PC-3 (cell line): ENCODE data around the gene RNH1. TPM values are rescaled to one million over a fixed set of nuclear protein-coding genes. Genes with fewer than 3 reads are reported as not detected.

Experiments used
- ATAC-seq: fragments of 200-7000 bp; cut with Tn5 transposase; 2 replicates; pipeline ENCODE4 v1.9.1; 2020; ENCODE audit warnings: mild to moderate bottlenecking, moderate library complexity
- BruUV-seq: library from RNA; stranded (reverse); fragments of 400-500 nt; replicated peaks from 2 replicates; lab custom pipeline; 2021; lab: Mats Ljungman, UMichigan
- CTCF ChIA-PET: fragments of 300-600 bp; sonication (Branson Sonifier 250); formaldehyde crosslinking; loops from one replicate; lab custom pipeline; 2022; ENCODE audit warnings: antibody characterized with exemption; lab: Charles Lee
- POLR2A ChIA-PET: fragments of 300-600 bp; sonication (Branson Sonifier 250); formaldehyde crosslinking; loops from one replicate; lab custom pipeline; 2022; ENCODE audit warnings: antibody characterized with exemption; ENCODE audit not compliant: unreplicated experiment; lab: Charles Lee
- DNase-seq: peaks from one replicate; pipeline ENCODE4 v3.0.0-alpha.2; 2015
- H2AFZ ChIP-seq: fragments of 300-600 bp; sonication (generic); 2 replicates; pipeline ENCODE4 v1.6.0; 2016; ENCODE audit warnings: antibody characterized with exemption, low read length
- H3F3A ChIP-seq: fragments of 300-600 bp; sonication (generic); one replicate; pipeline ENCODE4 v1.6.0; 2017; ENCODE audit warnings: antibody characterized with exemption, low read length, control low read depth, mild to moderate bottlenecking; ENCODE audit not compliant: unreplicated experiment
- H3K27ac ChIP-seq: fragments of 300-600 bp; sonication (generic); 2 replicates; pipeline ENCODE4 v1.5.1; 2016; ENCODE audit warnings: mild to moderate bottlenecking, low read length
- H3K27me3 ChIP-seq: fragments of 300-600 bp; sonication (generic); 2 replicates; pipeline ENCODE4 v1.6.1; 2016; ENCODE audit warnings: low read length, mixed read lengths
- H3K36me3 ChIP-seq: fragments of 300-600 bp; sonication (generic); 2 replicates; pipeline ENCODE4 v1.6.1; 2016; ENCODE audit warnings: low read depth, mixed run types, low read length, mixed read lengths
- H3K4me1 ChIP-seq: fragments of 300-600 bp; sonication (generic); 2 replicates; pipeline ENCODE4 v1.5.1; 2016; ENCODE audit warnings: low read length; ENCODE audit not compliant: insufficient read depth
- H3K4me2 ChIP-seq: fragments of 300-600 bp; sonication (generic); 2 replicates; pipeline ENCODE4 v1.6.0; 2016; ENCODE audit warnings: low read length
- H3K4me3 ChIP-seq: fragments of 300-600 bp; sonication (generic); 2 replicates; pipeline ENCODE4 v1.5.1; 2016; ENCODE audit warnings: mild to moderate bottlenecking, low read length, mixed read lengths
- H3K79me2 ChIP-seq: fragments of 300-600 bp; sonication (generic); 2 replicates; pipeline ENCODE4 v1.6.1; 2017; ENCODE audit warnings: low read length, mixed read lengths
- H3K9ac ChIP-seq: fragments of 300-600 bp; sonication (generic); 2 replicates; pipeline ENCODE4 v1.6.0; 2016; ENCODE audit warnings: mild to moderate bottlenecking, low read length
- H3K9me2 ChIP-seq: fragments of 300-600 bp; sonication (generic); replicated peaks from 2 replicates; pipeline ENCODE4 v1.6.1; 2016; ENCODE audit warnings: mixed run types, low read length, mixed read lengths
- H3K9me3 ChIP-seq: fragments of 300-600 bp; sonication (generic); 2 replicates; pipeline ENCODE4 v1.6.1; 2016; ENCODE audit warnings: low read length, mixed read lengths
- H4K20me1 ChIP-seq: fragments of 300-600 bp; sonication (generic); 2 replicates; pipeline ENCODE4 v1.6.1; 2016; ENCODE audit warnings: low read length, mixed read lengths
- CTCF ChIP-seq: fragments of 300-600 bp; sonication (generic); conservative IDR thresholded peaks from 2 replicates; pipeline ENCODE4 v1.5.1; 2017; ENCODE audit warnings: antibody characterized with exemption, low read depth, mild to moderate bottlenecking, low read length
- EZH2 ChIP-seq: fragments of 300-600 bp; sonication (generic); IDR thresholded peaks from one replicate; pipeline ENCODE4 v1.6.1; 2017; ENCODE audit warnings: antibody characterized with exemption, mild to moderate bottlenecking, low read length; ENCODE audit not compliant: unreplicated experiment
- EZH2phosphoT487 ChIP-seq: fragments of 300-600 bp; sonication (generic); IDR thresholded peaks from 2 replicates; pipeline ENCODE4 v1.6.1; 2018; ENCODE audit warnings: mild to moderate bottlenecking, antibody characterized with exemption, low read length, borderline replicate concordance
- intact Hi-C: fragments of 100-400 bp; cut with micrococcal nuclease; formaldehyde crosslinking; loops from 2 replicates; pipeline ENCODE4 v1.9.0; 2023
- total RNA-seq: library from RNA; depleted of rRNA; stranded (reverse); fragments of >200 nt; gene quantifications from 2 replicates; pipeline ENCODE4 v1.2.3, GENCODE V29; 2014

The RNH1 gene
- total RNA-seq, 1 experiment from 2014 or later: 258 TPM

GRCh38 chr11:472272-472671 is 34.8 kb downstream of the RNH1 start:
- no peak overlapping the region for H3K4me2 ChIP-seq
- no peak overlapping the region for H2AFZ ChIP-seq
- 0 out of 2 replicates have a peak, but pooled peaks cover 4% of the 10 kb centered on the region for H3K79me2 ChIP-seq
- no peak overlapping the region for H3K4me3 ChIP-seq
- ChIA-PET CTCF (no interaction called here), POLR2A (no interaction called here)
- H3K27me3 ChIP-seq: no peaks in the 10 kb centered on the region
- DNase-seq: no peak
- ATAC-seq: no peak
- no peak overlapping the region for H3K9ac ChIP-seq
- no peaks in the 10 kb centered on the region for H4K20me1 ChIP-seq
- TF ChIP-seq CTCF (no peak), EZH2 (no peak), EZH2phosphoT487 (no peak)
- H3K36me3 ChIP-seq: no peaks in the 10 kb centered on the region
- no peaks in the 10 kb centered on the region for H3K9me2 ChIP-seq
- peaks cover 7% of the 10 kb centered on the region; the same call in 1 of the 2 replicates for H3K4me1 ChIP-seq
- H3K27ac ChIP-seq: no peak overlapping the region
- no TSS peak for BruUV-seq
- intact Hi-C loops: no loop called here
- no peaks in the 10 kb centered on the region for H3F3A ChIP-seq
- H3K9me3 ChIP-seq: no peaks in the 10 kb centered on the region

- Histone ChIP-seq H3K36me3 (no peaks in the 10 kb centered on the region), H3K9ac (no peak overlapping the region)
- TF ChIP-seq CTCF (no peak), EZH2phosphoT487 (no peak), EZH2 (no peak)
These were observed 35.4 kb downstream of the RNH1 start for GRCh38 chr11:471468-472145.

More at GRCh38 chr11:471468-472145, 35.4 kb downstream of the RNH1 start:
- DNase-seq (no peak), ATAC-seq (no peak)
- H3K9me3 ChIP-seq: no peaks in the 10 kb centered on the region
- CTCF ChIA-PET: no interaction called here
- POLR2A ChIA-PET: no interaction called here
- H3K9me2 ChIP-seq: no peaks in the 10 kb centered on the region
- H3F3A ChIP-seq: no peaks in the 10 kb centered on the region
- H4K20me1 ChIP-seq: no peaks in the 10 kb centered on the region
- no peaks in the 10 kb centered on the region for H3K27me3 ChIP-seq
- no TSS peak for BruUV-seq
- peaks cover 7% of the 10 kb centered on the region; the same call in 1 of the 2 replicates for H3K4me1 ChIP-seq
- H3K4me2 ChIP-seq: no peak overlapping the region
- no peak overlapping the region for H3K27ac ChIP-seq
- no peak overlapping the region for H2AFZ ChIP-seq
- H3K79me2 ChIP-seq: 0 out of 2 replicates have a peak, but pooled peaks cover 4% of the 10 kb centered on the region
- intact Hi-C loops: no loop called here
- no peak overlapping the region for H3K4me3 ChIP-seq
